HG02973 (cell line): Measurements from ENCODE around the gene PPP6R3.

ENCODE experiments used
- ATAC-seq: cut with Tn5 transposase; IDR thresholded peaks from one replicate; pipeline ENCODE4 v1.9.1; 2021; ENCODE audit warnings: moderate library complexity; ENCODE audit not compliant: unreplicated experiment

PPP6R3 gene

DNA sequence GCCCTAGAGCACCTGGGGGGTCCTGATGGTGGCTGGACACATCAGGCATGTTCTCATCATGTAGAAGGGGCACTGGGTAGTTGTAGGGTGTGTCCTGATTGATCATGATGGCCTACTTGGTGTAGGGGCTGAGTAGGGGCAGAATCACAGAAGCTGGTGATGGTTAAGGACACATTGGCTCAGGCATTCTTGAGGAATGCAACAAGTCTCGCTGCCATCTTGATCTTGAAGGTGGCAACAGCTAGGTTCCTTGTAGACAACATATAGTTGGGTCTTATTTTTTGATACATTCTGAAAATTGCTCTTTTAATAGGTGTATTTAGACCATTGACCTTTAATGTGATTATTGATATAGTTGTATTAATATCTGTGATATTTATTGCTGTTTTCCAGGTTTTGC is 28.1 kb downstream of the PPP6R3 start:
- ATAC-seq = no peak

DNA sequence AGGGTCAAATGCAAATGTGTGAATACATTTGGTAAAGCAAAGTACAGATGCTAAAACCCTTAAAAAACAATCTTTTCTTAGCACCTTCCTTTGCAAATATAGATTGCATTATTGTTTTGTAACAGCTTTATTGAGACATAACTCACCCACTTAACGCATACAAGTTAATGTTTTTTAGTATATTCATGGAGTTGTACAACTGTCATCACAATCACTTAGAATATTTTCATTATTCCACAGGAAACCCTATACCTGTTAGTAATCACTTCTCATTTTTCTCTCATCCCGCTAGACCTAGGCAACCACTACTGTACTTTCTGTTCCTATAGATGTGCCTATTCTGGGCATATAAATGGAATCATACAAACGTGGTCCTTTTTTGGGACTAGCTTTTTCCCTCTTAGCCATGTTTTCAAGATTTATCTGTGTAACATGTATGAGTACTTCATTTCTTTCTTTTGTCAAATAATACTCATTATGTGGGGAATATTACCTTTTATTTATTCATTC is 34.7 kb downstream of the PPP6R3 start:
- no peak for ATAC-seq

- ATAC-seq = no peak
These were observed 35.3 kb downstream of the PPP6R3 start for GRCh38 chr11:68495872-68496271.

- no peak for ATAC-seq
These were observed 37.2 kb downstream of the PPP6R3 start for GRCh38 chr11:68497761-68498160.

- no peak for ATAC-seq
These were observed 37.8 kb downstream of the PPP6R3 start for GRCh38 chr11:68498321-68498720.

- no peak for ATAC-seq
These were observed 38.6 kb downstream of the PPP6R3 start for GRCh38 chr11:68498903-68499883.

DNA sequence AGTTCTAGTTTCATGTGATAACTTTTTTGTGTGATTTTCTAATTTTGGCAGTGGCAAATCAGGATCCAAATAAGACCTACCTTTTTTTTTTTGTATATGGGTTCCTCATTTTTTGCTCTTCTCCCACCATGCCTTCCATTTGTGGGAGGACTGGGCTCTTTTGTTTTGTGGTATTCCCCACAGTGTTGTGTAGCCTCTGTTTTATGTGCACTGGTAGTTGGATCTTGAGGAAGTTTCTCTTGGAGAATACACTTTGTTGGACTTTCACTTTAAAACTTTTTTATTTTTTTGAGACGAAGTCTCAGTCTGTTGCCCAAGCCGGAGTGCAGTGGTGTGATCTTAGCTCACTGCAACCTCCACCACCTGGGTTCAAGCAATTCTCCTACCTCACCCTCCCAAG is 39.7 kb downstream of the PPP6R3 start:
- ATAC-seq = no peak

- no peak for ATAC-seq
These were observed 41.3 kb downstream of the PPP6R3 start for GRCh38 chr11:68501813-68502212.

DNA sequence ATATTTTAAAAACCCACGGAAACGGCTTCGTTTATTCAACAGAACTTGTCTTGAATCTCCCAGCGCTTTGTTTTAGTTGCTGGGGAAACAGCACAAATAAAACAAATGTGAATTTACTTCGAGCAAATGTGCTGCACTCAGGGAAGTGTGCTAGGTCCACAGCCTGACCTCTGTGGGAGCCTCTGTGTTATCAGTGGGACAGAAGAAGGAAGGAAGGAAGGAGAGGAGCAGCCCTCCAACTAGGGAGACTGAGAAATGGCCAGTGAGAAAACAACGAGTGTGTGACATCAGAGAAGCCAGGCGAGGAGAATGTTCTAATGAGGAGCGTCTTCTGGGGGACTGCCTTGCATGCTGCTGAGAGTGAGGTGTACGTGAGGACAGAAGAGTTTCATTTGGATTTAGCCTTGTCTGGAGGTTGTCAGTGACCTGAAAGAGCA is 42.7 kb downstream of the PPP6R3 start:
- ATAC-seq = no peak

DNA sequence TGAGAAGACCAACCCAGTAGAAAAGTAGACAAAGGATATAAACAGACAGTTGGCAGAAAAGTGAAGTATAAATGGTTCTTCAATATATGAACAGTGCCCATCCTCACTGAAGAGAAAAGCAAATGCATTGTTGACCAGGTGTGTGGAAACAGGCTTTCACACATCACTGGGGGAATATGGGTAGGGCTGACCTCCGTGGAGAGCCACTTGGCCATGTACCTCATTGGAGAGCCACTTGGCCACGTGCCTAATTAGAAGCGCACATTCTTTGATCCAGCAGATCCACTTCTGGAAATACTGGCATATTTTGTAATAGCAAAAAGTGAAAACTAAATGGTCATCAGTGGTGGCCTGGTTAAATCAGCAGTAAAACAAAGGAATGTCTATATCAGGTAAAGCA is 43.2 kb downstream of the PPP6R3 start:
- no peak for ATAC-seq

GRCh38 chr11:68504432-68505066 is 44.0 kb downstream of the PPP6R3 start:
- ATAC-seq = no peak

DNA sequence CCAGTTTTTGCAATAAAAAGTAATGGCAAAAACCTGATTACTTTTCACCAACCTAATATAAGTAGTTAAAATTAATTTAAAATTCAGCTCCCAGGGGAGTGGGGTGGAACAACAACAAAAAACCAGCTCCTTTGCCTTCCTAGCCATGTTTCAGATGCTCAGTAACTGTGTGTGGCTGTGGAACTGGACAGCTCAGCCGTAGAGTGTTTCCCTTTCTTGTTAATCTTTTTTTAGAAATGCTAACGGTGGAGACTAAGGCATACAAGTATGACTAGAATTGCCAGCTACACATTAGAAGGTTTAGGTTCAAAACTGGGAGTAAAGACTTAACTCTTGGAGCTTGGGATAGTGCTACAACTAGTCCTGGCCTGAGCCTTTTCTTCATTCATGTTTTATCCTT is 45.0 kb downstream of the PPP6R3 start:
- ATAC-seq = no peak

DNA sequence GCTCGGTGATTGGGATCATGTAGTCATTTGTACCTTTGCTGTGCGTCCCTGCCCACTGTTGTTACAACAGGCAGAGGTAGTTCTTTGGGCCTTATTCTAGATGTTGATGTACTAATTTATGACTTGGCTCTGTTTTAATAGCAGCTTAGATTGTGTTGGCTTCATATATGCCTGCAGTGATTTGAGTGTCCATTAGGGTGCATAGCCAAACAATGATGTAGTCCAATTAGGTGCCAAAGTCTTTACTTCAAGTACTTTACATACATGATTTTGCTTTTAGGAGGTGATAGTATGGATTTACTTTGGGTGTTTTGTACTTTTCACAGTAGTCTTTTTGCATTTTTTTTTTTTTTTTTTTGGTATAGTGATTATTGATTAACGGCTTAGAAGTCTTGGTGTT is 46.4 kb downstream of the PPP6R3 start:
- no peak for ATAC-seq

DNA sequence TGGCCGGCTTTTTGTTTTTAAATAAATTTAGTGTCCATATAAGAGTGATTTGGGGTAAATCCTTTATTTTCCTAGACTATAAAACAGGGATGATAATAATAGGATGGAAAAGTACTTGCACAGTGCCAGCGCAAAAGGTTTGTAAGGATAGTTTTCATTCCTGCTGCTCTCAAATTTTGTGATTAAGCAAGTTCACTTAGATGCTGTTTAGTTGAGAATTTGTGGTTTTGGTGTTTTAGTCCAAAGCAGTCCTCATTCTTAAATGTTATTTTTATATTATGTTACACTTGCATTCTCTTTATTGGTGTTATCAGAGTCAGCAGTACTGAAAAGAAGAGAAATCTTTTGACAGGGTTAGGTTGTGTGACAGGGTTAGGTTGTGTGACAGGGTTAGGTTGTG is 47.9 kb downstream of the PPP6R3 start:
- no peak for ATAC-seq

- ATAC-seq = no peak
These were observed 48.5 kb downstream of the PPP6R3 start for GRCh38 chr11:68509066-68509465.

DNA sequence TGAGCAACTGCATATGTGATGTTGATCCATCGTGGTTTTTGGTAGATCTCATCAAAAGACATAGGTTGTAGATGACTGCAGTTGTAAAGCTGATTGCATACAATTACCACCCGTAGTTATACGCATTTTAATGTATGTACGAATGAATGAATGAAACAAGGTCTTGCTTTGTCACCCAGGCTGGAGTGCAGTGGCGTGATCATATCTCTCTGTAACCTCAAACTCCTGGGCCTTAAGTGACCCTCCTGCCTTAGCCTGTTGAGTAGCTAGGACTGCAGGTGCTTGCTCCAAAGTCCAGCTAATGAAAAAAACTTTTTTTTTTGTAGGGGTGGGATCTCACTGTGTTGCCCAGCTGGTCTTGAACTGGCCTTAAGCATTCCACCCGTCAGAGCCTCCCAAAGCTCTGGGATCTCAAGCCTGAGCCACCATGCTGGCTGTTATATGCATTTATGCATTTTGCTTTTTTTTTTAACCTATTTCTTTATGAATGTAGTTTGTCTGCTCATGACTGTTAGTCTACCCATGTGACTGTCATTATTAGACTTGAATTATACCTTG is 53.5 kb downstream of the PPP6R3 start:
- no peak for ATAC-seq

- no peak for ATAC-seq
These were observed 56.7 kb downstream of the PPP6R3 start for GRCh38 chr11:68517121-68517741.

- no peak for ATAC-seq
These were observed 57.6 kb downstream of the PPP6R3 start for GRCh38 chr11:68518191-68518590.

- no peak for ATAC-seq
These were observed 61.6 kb downstream of the PPP6R3 start for GRCh38 chr11:68521969-68522652.

GRCh38 chr11:68523033-68523432 is 62.5 kb downstream of the PPP6R3 start:
- no peak for ATAC-seq

DNA sequence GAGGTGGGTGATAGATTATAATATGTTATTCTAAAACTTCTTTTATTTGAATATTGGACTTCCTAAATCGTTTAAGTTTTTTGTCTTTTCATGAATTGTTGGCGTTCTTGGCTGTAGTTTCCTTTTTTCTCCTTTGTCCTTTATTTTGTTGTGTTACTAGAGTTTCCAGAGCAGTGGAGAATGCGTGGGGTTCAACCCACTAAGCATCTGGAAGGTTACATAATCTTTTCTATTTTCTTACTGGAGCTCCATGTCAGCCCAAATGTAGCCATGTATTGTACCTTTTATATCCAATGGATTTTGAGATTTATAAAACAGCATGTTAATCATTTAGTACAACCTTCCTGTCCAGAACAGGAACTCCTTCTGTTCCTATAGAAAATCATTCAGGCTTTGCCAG is 63.2 kb downstream of the PPP6R3 start:
- ATAC-seq = no peak
